ENCODE data around the gene PEX5L. TPM values are rescaled to one million over a fixed set of nuclear protein-coding genes. Genes with fewer than 3 reads are reported as not detected.

PEX5L gene, protein sequence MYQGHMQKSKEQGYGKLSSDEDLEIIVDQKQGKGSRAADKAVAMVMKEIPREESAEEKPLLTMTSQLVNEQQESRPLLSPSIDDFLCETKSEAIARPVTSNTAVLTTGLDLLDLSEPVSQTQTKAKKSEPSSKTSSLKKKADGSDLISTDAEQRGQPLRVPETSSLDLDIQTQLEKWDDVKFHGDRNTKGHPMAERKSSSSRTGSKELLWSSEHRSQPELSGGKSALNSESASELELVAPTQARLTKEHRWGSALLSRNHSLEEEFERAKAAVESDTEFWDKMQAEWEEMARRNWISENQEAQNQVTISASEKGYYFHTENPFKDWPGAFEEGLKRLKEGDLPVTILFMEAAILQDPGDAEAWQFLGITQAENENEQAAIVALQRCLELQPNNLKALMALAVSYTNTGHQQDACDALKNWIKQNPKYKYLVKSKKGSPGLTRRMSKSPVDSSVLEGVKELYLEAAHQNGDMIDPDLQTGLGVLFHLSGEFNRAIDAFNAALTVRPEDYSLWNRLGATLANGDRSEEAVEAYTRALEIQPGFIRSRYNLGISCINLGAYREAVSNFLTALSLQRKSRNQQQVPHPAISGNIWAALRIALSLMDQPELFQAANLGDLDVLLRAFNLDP
- 10 to 100 TPM in 1 of 2 donors, 1 to 10 TPM in 1; 4.2 to 13.2 TPM for total RNA-seq

DNA sequence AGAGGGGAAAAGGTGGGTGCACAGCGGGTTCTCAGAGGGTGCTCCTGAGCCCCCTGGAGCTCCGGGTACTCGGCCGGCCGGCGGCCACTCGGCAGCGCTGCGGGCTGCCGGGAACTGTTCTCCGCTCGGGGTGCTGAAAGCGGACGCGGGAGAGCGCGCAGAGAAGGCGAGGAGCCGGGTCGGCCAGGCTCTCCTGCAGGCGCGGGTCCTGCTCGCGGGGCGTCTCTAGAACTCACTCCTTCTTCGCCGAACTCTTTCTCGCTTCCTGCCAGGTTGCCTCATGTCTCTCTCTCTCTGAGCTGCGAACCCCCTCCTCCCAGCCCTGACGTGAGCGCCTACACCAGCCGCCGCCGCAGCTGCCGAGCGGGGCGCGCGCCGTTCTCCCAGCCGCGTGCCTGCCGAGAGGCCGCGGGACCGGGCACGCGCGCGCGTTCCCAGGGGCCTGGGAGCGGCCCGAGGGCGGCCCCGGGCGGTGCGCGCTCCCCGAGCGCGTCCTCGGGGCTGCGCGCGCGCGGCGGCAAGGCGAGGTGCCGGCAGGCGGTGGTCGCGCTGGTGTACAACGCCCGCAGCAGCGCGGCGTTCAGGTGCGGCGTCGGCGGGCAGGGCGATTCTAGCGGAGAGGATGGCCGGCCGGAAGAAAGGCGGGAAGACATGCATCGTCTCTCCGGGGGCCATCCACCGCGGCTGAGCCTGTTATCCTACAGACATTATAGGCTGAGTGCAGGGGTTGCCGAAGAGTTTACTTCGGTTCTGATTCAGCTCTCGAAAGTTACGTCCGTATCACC lies at the start of gene PEX5L:
Gene PEX5L (minus strand): TSS at position 267 of the 785 bp plus-strand sequence. CDS start 338 bp downstream, outside the sequence.
- intact Hi-C loops (cut with DNase I), result no loop called here
- peaks cover 3% of the 10 kb centered on the region for H3K4me1 ChIP-seq
- peak; percentile 73 to 83 (median 78) for DNase-seq
- 0 to 1% methylated on average over 29 to 90 of the region's 96 CpGs for WGBS, 2 donors
- H3K9me3 ChIP-seq, result no peaks in the 10 kb centered on the region
- H3K4me3 ChIP-seq, result peak within 1 kb of the TSS; percentile 9 to 35
- H3K36me3 ChIP-seq (replicated peaks in 1 of 2; ENCODE audit: insufficient read depth in 1 of 2, low read depth in 2 of 2), result no peaks in the 10 kb centered on the region
- H3K27me3 ChIP-seq, result no peaks in the 10 kb centered on the region
- H3K27ac ChIP-seq, result peak within 1 kb of the TSS; percentile 41 to 81 (median 71)
- peak; percentile 89 for ATAC-seq
- TF ChIP-seq, protein P1, sequence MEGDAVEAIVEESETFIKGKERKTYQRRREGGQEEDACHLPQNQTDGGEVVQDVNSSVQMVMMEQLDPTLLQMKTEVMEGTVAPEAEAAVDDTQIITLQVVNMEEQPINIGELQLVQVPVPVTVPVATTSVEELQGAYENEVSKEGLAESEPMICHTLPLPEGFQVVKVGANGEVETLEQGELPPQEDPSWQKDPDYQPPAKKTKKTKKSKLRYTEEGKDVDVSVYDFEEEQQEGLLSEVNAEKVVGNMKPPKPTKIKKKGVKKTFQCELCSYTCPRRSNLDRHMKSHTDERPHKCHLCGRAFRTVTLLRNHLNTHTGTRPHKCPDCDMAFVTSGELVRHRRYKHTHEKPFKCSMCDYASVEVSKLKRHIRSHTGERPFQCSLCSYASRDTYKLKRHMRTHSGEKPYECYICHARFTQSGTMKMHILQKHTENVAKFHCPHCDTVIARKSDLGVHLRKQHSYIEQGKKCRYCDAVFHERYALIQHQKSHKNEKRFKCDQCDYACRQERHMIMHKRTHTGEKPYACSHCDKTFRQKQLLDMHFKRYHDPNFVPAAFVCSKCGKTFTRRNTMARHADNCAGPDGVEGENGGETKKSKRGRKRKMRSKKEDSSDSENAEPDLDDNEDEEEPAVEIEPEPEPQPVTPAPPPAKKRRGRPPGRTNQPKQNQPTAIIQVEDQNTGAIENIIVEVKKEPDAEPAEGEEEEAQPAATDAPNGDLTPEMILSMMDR (IDR thresholded peaks at IDR 0.05), result peak in 1 of 7 experiments; percentile 8
- peak in 2 of 3 donors; percentile 73 to 76 for TF ChIP-seq POLR2A (IDR thresholded peaks at IDR 0.05)

DNA sequence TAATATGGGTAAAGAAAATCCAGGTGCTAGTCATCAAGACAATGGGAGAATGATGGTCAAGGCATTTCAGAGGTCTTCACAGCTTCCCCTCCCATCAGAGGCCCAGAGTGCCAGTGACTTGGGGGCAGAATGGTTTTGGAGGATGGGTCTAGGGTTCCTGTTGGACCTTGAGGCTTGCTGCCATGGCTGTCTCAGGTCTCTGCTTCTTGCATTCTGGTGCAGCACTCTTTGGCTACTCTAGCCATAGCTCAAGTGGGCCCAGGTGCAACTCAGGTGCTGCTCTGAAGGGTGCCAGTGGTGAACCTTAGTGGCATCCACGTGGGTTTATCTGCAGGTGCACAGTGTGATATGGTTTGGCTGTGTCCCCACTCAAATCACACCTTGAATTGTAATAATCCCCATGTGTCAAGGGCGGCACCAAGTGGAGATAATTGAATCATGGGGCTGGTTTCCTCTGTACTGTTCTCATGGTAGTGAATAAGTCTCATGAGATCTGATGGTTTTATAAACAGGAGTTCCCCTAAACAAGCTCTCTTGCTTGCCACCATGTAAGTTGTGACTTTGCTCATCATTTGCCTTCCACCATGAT lies 48.5 kb upstream of the PEX5L start:
- Histone ChIP-seq H3K36me3 (replicated peaks in 1 of 2; ENCODE audit: insufficient read depth in 1 of 2, low read depth in 2 of 2) (no peaks in the 10 kb centered on the region), H3K27me3 (no peaks in the 10 kb centered on the region), H3K4me3 (no peak overlapping the region), H3K27ac (no peak overlapping the region), H3K4me1 (no peaks in the 10 kb centered on the region), H3K9me3 (no peaks in the 10 kb centered on the region)
- TF ChIP-seq, protein P1 (IDR thresholded peaks at IDR 0.05), result peak in 2 of 7 experiments; percentile 8 to 12
- no peak for TF ChIP-seq POLR2A (IDR thresholded peaks at IDR 0.05)
- intact Hi-C loops (cut with DNase I), result no loop called here
- no peak for ATAC-seq
- WGBS, 2 donors, result 48 to 61% methylated on average over 2 of the region's 2 CpGs
- DNase-seq, result no peak

DNA sequence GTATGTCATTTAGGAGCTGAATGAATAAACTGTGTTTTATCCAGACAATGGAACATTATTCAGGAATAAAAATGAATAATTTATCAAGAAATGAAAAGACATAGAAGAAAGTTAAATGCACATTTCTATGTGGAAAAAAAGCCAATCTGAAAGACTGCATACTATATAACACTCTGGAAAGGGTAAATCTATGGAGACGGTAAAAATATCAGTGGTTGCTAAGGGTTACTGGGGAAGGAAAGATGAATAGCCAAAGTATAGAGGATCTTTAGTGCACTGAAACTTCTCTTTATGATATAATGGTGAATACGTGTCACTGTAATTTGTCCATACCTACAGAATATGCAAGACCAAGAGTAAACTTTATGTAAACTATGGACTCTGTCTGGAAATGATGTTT lies 46.0 kb upstream of the PEX5L start:
- H3K4me3 ChIP-seq, result no peak overlapping the region
- TF ChIP-seq, protein P1 (IDR thresholded peaks at IDR 0.05), result no peak
- no peak for TF ChIP-seq POLR2A (IDR thresholded peaks at IDR 0.05)
- no peak for ATAC-seq
- 88 to 93% methylated on average over 2 of the region's 2 CpGs for WGBS, 2 donors
- H3K36me3 ChIP-seq (replicated peaks in 1 of 2; ENCODE audit: insufficient read depth in 1 of 2, low read depth in 2 of 2), result no peaks in the 10 kb centered on the region
- no peak for DNase-seq
- H3K4me1 ChIP-seq, result no peaks in the 10 kb centered on the region
- no peak overlapping the region for H3K27ac ChIP-seq
- intact Hi-C loops (cut with DNase I), result no loop called here
- H3K27me3 ChIP-seq, result no peaks in the 10 kb centered on the region
- no peaks in the 10 kb centered on the region for H3K9me3 ChIP-seq

DNA sequence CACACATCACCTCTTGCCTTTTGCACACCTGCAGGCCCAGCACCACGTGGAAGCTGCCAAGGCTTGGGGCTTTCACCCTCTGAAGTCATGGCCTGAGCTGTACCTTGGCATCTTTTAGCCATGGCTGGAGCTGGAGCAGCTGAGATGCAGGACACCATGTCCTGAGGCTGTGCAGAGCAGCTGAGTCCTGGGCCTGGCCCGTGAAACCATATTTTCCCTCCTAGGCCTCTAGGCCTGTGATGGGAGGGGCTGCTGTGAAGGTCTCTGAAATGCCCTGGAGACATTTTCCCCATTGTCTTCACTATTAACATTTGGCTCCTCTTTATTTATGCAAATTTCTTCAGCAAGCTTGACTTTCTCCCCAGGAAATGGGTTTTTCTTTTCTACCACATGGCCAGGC lies 41.9 kb upstream of the PEX5L start:
- no peak for ATAC-seq
- H3K4me1 ChIP-seq, result no peaks in the 10 kb centered on the region
- H3K27me3 ChIP-seq, result no peaks in the 10 kb centered on the region
- TF ChIP-seq POLR2A (IDR thresholded peaks at IDR 0.05), result no peak
- TF ChIP-seq, protein P1 (IDR thresholded peaks at IDR 0.05), result no peak
- intact Hi-C loops (cut with DNase I), result no loop called here
- no peaks in the 10 kb centered on the region for H3K36me3 ChIP-seq (replicated peaks in 1 of 2; ENCODE audit: insufficient read depth in 1 of 2, low read depth in 2 of 2)
- DNase-seq, result no peak
- no peaks in the 10 kb centered on the region for H3K9me3 ChIP-seq
- no peak overlapping the region for H3K27ac ChIP-seq
- no peak overlapping the region for H3K4me3 ChIP-seq
- 59 to 64% methylated on average over 2 of the region's 2 CpGs for WGBS, 2 donors
